SU-DHL-6 (cell line): ENCODE data around the gene RNF220.

Source experiments
- CTCF ChIP-seq: fragments of 200-600 bp; sonication (generic); IDR thresholded peaks from one replicate; pipeline ENCODE4 v1.5.1; 2017; ENCODE audit warnings: antibody characterized with exemption, mild to moderate bottlenecking, low read length, moderate library complexity; ENCODE audit not compliant: insufficient read depth, poor library complexity, severe bottlenecking
- EZH2phosphoT487 ChIP-seq: fragments of 200-600 bp; sonication (generic), shearing (Covaris generic); conservative IDR thresholded peaks from 2 replicates; pipeline ENCODE4 v1.6.1; 2018; ENCODE audit warnings: mild to moderate bottlenecking, antibody characterized with exemption, low read length, moderate library complexity, mixed read lengths

- TF ChIP-seq CTCF (no peak), EZH2phosphoT487 (no peak)
These were observed 137.5 kb downstream of the RNF220 start for GRCh38 chr1:44542420-44543063.
